ENCODE data around the gene CA4.
"Not testable (repeated sequence)": the region's sequence is repeated elsewhere in the genome, so short reads cannot be mapped to it uniquely, and the experiment has no call there.

Gene CA4

DNA sequence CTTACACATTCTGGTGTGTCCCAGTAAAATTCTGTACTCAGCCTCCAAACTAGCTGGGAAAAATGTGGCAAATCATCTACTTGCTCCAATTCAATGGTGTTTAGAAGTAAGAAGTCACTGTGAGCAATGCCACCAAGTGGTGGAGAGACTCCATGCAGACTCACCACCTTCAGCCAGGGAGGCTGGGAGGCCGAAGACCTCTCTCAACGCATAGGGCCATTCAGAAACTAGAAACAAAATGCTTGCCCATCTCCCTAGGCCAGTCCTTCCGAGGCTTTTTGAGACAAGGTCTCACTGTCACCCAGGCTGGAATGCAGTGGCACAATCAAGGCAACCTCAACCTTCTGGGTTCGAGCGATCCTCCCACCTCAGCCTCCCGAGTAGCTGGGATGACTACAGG is 25.0 kb downstream of the CA4 start:
- DNase-seq (ENCODE audit: low read depth in 2 of 2) = not testable (repeated sequence)

DNA sequence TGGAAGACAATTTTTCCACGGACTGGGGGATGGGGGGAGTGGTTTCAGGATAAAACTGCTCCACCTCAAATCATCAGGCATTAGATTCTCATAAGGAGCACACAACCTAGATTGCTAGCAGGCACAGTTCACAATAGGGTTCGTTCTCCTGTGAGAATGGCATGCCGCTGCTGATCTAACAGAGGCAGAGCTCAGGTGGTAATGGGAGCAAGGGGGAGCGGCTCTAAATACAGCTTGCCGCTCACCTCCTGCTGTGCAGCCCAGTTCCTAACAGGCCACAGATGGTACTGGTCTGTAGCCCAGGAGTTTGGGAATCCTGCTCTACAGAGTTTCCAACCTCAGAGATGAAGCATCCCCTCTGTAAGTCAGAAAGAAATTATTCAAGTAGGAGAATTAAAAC is 27.0 kb downstream of the CA4 start:
- DNase-seq (ENCODE audit: low read depth in 2 of 2) = not testable (repeated sequence)

DNA sequence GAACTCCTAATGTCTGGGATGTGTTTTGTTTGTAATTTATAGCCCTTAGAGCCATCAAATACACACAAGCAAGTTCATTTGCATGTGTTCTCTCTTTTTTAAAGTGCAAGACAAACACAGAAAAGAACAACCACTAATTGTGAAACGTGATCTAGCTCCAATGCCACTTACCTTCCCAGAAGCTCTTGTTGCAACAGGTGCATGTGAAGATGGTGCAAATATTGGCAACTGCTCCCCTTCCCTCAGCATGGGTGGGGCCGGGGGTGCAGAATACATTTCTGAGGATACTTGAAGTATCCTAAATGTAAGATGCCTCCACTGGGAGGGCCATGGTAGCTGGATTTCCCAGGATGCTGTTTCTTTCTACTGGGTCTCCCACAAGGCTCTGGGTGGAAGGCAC is 28.4 kb downstream of the CA4 start:
- not testable (repeated sequence) for DNase-seq (ENCODE audit: low read depth in 2 of 2)

DNA sequence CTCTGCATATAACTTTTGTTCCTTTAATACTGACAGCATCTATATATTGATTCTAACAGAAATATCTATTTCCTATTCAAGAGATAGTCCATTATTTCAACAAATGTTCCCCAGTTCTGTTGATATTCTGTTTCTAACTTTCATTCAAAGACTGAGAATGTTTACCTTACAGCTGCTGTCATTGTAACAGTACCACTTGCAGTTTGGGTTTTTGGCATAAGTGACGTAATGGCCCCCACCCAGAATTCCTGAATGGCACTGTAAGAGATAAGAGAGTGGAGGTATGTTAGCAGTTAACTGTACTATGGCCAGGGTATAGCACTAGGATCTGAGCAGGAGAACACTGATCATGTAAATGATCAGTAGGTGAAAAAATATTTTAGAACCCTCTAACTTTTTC is 30.6 kb downstream of the CA4 start:
- not testable (repeated sequence) for DNase-seq (ENCODE audit: low read depth in 2 of 2)

DNA sequence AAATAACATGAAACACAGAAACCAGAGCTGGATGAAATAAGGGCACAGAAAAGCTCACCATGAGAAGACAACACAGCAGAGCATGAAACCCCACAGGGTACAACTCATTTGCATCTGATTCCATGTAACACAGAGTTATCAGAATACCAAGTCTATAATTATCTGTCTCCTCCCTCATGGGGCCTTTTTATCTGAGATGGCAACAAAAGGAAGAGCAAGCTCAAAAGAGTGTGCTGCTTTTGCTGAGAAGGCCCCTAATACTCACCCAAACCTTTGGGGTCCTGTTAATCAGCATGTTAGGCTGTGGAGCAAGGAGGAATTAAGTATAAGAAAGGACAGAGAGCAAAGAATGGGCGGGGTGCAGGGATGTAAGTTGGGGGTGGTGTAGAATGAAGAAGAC is 36.6 kb downstream of the CA4 start:
- DNase-seq (ENCODE audit: low read depth in 2 of 2) = not testable (repeated sequence)

DNA sequence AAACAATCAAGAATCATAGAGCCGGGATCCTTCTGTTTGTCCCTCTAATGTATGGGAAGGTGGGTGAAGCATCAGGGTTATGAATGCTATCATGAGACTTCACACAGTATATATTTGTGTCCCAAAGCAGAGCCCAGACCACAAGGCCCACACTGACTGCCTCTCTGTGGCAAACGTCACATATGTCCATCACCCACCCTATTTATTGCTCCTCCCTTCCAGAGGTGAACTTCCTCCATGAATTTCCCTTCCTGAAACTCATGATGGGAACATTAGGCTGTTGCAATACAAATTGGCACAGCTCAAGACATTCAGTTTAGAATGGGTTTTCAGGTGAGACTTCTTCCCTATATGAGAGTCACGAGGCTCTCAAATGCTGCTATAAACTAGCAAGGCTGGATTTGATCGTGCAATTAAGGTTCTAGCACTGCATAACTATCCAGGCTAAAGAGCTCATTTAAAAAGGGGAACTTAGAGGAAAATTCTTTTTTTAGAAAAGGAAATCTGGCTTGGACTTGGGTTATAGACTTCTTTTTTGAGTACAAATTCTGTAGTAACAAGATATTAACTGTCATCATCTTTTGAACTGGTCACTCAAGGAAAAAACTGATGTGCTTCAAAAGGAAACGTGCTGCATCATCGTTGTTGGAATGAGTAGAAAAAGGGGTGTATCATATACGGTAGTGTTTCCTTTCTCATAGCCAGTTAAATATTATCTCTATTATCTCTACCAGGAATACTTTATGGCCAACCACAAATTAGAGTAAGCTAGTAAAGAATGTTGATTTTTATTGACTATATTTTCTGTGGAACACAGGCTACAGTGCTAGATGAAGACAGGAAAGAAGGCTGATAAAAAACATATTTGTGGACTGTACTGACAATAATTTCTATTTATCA is 37.3 kb downstream of the CA4 start:
- DNase-seq (ENCODE audit: low read depth in 2 of 2) = not testable (repeated sequence)

DNA sequence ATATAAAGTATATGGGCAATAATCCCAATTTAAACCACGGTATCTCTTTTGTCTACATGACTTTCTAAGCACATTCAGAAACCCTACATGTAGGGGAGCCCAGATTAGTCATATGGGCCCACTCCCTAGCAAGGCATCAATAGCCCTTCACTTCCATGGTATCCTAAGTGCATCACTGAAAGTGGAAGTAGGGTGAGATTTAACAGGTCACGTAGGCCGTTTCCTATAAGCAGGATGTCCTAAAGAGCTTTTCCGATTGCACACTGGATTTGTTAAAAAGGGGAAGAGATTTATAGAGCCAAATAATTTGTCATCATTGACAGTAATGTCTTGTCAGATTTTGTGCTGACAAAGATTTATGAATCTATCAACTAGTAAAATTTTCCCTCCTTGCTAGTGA is 39.0 kb downstream of the CA4 start:
- DNase-seq (ENCODE audit: low read depth in 2 of 2) = no peak

DNA sequence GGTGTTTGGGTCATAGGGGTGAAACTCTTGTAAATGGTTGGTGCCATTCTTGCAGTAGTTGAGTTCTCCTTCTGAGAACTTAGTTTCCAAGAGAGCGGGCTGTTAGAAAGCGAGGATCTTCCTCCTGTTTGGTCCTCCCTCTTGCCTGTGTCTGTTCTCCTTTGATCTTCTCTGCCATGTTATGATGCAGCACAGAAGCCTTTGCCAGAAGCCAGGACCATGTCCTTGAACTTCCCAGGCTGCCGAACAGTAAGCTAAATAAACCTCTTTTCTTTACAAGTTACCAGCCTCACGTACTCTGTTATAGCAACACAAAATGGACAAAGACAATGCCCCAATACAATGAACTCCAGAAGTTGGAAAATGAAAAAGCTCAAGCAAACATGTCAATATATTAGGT is 40.3 kb downstream of the CA4 start:
- DNase-seq (ENCODE audit: low read depth in 2 of 2) = not testable (repeated sequence)

DNA sequence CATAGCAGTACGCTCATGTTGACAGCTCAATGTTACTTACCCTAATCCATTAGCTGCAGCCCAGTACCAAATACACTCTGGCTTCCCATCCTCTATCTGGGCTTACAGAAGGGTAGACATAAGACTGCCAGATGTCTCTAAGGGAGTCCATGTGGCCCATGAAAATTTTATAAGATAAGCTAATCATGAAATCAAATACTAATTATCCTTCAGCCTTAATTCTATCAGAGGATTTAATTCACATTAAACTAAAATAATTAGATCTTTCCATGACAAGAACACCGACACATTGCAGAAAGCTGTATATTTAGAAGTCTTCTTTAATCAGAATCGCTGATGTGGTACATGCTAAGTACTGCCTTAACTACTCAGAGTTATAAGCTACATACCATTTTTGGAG is 43.3 kb downstream of the CA4 start:
- DNase-seq (ENCODE audit: low read depth in 2 of 2) = not testable (repeated sequence)

DNA sequence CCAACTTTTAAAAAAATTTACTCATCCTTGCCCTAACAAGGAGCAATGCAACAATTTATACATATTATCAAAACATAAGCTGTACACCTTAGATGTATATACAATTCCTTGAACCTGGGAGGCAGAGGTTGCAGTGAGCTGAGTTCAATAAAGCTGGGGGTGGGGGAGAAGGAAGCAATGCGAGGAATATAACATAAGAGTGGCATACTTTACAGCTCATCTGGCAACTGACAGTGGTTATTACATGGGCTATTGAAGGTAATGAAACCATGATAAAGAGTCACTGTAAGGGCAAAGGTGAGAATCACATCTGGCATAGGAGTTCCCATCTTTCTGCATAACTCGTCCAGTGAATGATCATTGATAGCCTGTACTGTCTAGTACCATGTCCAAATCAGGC is 43.7 kb downstream of the CA4 start:
- no peak for DNase-seq (ENCODE audit: low read depth in 2 of 2)

DNA sequence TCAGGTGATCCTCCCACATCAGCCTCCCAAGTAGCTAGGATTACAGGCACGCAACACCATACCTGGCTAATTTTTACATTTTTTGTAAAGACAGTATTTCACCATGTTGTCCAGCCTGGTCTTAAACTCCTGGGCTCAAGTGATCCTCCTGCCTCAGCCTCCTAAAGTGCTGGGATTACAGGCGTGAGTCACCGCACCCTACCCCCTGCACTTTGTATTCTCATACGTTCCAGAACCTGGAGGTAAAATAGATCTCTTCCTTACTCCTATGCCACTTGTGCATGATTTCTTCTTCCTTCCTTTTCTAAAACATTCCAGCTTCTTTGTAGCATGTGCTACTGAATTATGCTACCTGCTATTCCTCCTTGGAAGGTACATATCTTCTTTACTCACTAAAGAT is 44.4 kb downstream of the CA4 start:
- DNase-seq (ENCODE audit: low read depth in 2 of 2) = not testable (repeated sequence)

DNA sequence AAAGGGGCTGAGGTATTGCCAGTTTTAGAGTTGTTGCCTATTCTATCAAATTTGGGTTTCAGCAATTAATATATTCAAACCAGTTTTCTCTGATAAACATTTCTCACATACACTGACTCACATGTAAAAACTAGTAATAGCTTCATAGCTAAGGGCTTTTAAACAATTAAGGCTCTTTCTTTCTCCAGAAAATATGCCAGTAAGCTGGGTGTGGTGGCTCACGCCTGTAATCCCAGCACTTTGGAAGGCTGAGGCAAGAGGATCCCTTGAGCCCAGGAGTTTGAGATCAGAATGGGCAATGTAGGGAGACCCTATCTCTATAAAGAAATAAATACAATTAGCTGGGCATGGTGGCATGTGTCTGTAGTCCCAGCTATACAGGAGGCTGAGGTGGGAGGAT is 48.9 kb downstream of the CA4 start:
- DNase-seq (ENCODE audit: low read depth in 2 of 2) = not testable (repeated sequence)

DNA sequence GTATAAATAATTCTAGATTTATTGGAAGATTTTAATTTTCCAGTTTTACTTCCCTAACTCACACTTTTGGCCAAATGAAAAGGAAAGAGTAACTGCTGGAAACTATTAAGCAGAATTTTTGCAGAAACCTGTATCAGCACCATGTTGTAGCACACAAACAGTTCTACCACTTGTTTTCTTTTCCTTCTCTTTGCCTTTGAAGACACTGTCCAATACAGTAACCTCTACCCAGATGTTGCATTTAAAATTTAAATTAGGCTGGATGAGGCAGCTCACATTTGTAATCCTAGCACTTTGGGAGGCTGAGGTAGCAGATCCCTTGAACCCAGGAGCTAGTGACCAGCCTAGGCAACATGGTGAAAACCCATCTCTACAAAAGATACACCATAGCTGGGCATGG is 56.0 kb downstream of the CA4 start:
- DNase-seq (ENCODE audit: low read depth in 2 of 2) = not testable (repeated sequence)

DNA sequence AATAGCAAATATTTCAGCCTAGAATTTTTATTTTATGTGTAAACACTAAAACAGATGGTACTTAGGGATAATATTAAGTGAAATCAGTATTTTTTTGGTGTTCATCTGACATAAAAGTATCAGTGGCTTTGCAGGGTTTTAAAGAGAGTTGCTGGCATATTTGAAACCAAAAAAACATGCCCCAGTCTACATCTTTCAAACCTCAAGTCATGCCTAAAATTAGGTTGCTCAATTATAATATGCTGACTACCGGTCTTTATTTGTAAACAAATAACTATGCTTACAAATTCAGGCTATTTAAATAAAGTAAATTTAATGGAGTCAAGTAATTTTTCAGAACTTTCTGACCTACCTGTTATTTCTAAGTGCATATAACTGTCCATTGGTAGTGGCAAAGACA is 58.5 kb downstream of the CA4 start:
- not testable (repeated sequence) for DNase-seq (ENCODE audit: low read depth in 2 of 2)

All from fibroblast of skin of left biceps (primary cell).